H9 (cell line): ENCODE results near the gene MZT2A. TPM values are rescaled to one million over a fixed set of nuclear protein-coding genes. Genes with fewer than 3 reads are reported as not detected.
"Not testable (repeated sequence)": the region's sequence is repeated elsewhere in the genome, so short reads cannot be mapped to it uniquely, and the experiment has no call there.

Experiments
- DNase-seq: peaks from one replicate; pipeline ENCODE4 v3.0.0-alpha.2; 2017
- H2AFZ ChIP-seq: one replicate; pipeline ENCODE4 v1.6.1; 2013; ENCODE audit warnings: mild to moderate bottlenecking, low read length, control low read depth, moderate library complexity
- H2AK5ac ChIP-seq: 2 replicates; pipeline ENCODE4 v1.6.1; 2013; ENCODE audit warnings: low read length, control low read depth, mixed read lengths; ENCODE audit not compliant: insufficient read length
- H2BK120ac ChIP-seq: one replicate; pipeline ENCODE4 v1.6.1; 2013; ENCODE audit warnings: low read depth, mild to moderate bottlenecking, low read length, control low read depth, inconsistent platforms; ENCODE audit not compliant: poor library complexity, severe bottlenecking
- H2BK12ac ChIP-seq: 2 replicates; pipeline ENCODE4 v1.6.1; 2013; ENCODE audit warnings: low read length, control low read depth, mixed read lengths, low read depth; ENCODE audit not compliant: insufficient read length
- H2BK15ac ChIP-seq: 2 replicates; pipeline ENCODE4 v1.6.1; 2013; ENCODE audit warnings: low read depth, low read length, control low read depth
- H2BK20ac ChIP-seq: one replicate; pipeline ENCODE4 v1.6.1; 2013; ENCODE audit warnings: low read depth, mild to moderate bottlenecking, low read length, control low read depth, inconsistent platforms; ENCODE audit not compliant: poor library complexity, severe bottlenecking
- H2BK5ac ChIP-seq: 2 replicates; pipeline ENCODE4 v1.6.1; 2013; ENCODE audit warnings: low read length, control low read depth, mixed read lengths; ENCODE audit not compliant: insufficient read length
- H3K14ac ChIP-seq: 2 replicates; pipeline ENCODE4 v1.6.1; 2013; ENCODE audit warnings: low read length, control low read depth; ENCODE audit not compliant: insufficient read depth
- H3K18ac ChIP-seq: 2 replicates; pipeline ENCODE4 v1.6.1; 2013; ENCODE audit warnings: low read depth, mild to moderate bottlenecking, mixed read lengths, low read length, control low read depth; ENCODE audit not compliant: insufficient read length
- H3K23ac ChIP-seq: 2 replicates; pipeline ENCODE4 v1.6.1; 2013; ENCODE audit warnings: low read length, control low read depth, mixed read lengths, low read depth; ENCODE audit not compliant: insufficient read length
- H3K23me2 ChIP-seq: 2 replicates; pipeline ENCODE4 v1.6.1; 2013; ENCODE audit warnings: low read depth, mild to moderate bottlenecking, mixed read lengths, low read length, control low read depth; ENCODE audit not compliant: insufficient read length, poor library complexity, severe bottlenecking
- H3K27ac ChIP-seq: 2 replicates; pipeline ENCODE4 v1.5.1; 2013; ENCODE audit warnings: low read length, control low read depth, mixed read lengths, low read depth; ENCODE audit not compliant: insufficient read length
- H3K27me3 ChIP-seq: 2 replicates; pipeline ENCODE4 v1.6.1; 2013; ENCODE audit warnings: low read length, control low read depth, inconsistent platforms; ENCODE audit not compliant: insufficient read depth
- H3K4ac ChIP-seq: 2 replicates; pipeline ENCODE4 v1.6.1; 2013; ENCODE audit warnings: low read depth, mild to moderate bottlenecking, control low read depth, inconsistent platforms, low read length, moderate library complexity
- H3K4me1 ChIP-seq: 2 replicates; pipeline ENCODE4 v1.6.1; 2013; ENCODE audit warnings: low read length, control low read depth, inconsistent platforms; ENCODE audit not compliant: insufficient read depth
- H3K4me2 ChIP-seq: 2 replicates; pipeline ENCODE4 v1.6.1; 2013; ENCODE audit warnings: low read length, control low read depth, mixed read lengths; ENCODE audit not compliant: insufficient read length, insufficient read depth
- H3K56ac ChIP-seq: 2 replicates; pipeline ENCODE4 v1.6.1; 2013; ENCODE audit warnings: low read depth, mild to moderate bottlenecking, mixed read lengths, low read length, control low read depth; ENCODE audit not compliant: insufficient read length
- H3K79me1 ChIP-seq: 2 replicates; pipeline ENCODE4 v1.6.1; 2013; ENCODE audit warnings: low read depth, mild to moderate bottlenecking, moderate library complexity, low read length, control low read depth, inconsistent platforms; ENCODE audit not compliant: insufficient read depth, poor library complexity, severe bottlenecking
- H3K79me2 ChIP-seq: 2 replicates; pipeline ENCODE4 v1.6.1; 2013; ENCODE audit warnings: low read length, control low read depth, inconsistent platforms; ENCODE audit not compliant: insufficient read depth
- H3K9ac ChIP-seq: 2 replicates; pipeline ENCODE4 v1.6.1; 2013; ENCODE audit warnings: low read length, control low read depth, mixed read lengths; ENCODE audit not compliant: insufficient read length; ENCODE audit errors: extremely low read depth
- H3K9me3 ChIP-seq: one replicate; pipeline ENCODE4 v1.6.1; 2013; ENCODE audit warnings: low read depth, low read length, inconsistent platforms; ENCODE audit not compliant: control insufficient read depth
- H3T11ph ChIP-seq: one replicate; pipeline ENCODE4 v1.6.1; 2013; ENCODE audit warnings: mild to moderate bottlenecking, low read length, control low read depth, inconsistent platforms
- H4K20me1 ChIP-seq: one replicate; pipeline ENCODE4 v1.6.1; 2013; ENCODE audit not compliant: control insufficient read depth, insufficient read length, insufficient read depth
- H4K5ac ChIP-seq: 2 replicates; pipeline ENCODE4 v1.6.1; 2013; ENCODE audit warnings: low read depth, mild to moderate bottlenecking, mixed read lengths, low read length, control low read depth; ENCODE audit not compliant: insufficient read length
- H4K8ac ChIP-seq: replicated peaks from 2 replicates; pipeline ENCODE4 v1.6.1; 2013; ENCODE audit warnings: low read length, control low read depth, mixed read lengths, low read depth; ENCODE audit not compliant: insufficient read length
- H4K91ac ChIP-seq: 2 replicates; pipeline ENCODE4 v1.6.1; 2013; ENCODE audit warnings: low read depth, mild to moderate bottlenecking, moderate library complexity, mixed read lengths, low read length, control low read depth; ENCODE audit not compliant: insufficient read length
- H3K27ac Mint-ChIP-seq, 3 experiments: 2 replicates in 2 of 3; 3 replicates in 1 of 3; pipeline ENCODE4 v1.8.0; 2020 to 2021; ENCODE audit warnings: mixed read lengths in 3 of 3, mild to moderate bottlenecking in 1 of 3, moderate library complexity in 1 of 3
- H3K27me3 Mint-ChIP-seq: 2 replicates; pipeline ENCODE4 v1.8.0; 2021; ENCODE audit warnings: low read depth, mild to moderate bottlenecking, moderate library complexity, mixed read lengths
- H3K36me3 Mint-ChIP-seq, 3 experiments: 2 replicates in 2 of 3; 3 replicates in 1 of 3; pipeline ENCODE4 v1.8.0; 2020 to 2021; ENCODE audit warnings: low read depth in 3 of 3, mixed read lengths in 3 of 3; ENCODE audit not compliant: insufficient read depth in 1 of 3
- H3K4me1 Mint-ChIP-seq, 2 experiments: 2 replicates each; pipeline ENCODE4 v1.8.0; 2020; ENCODE audit warnings: mixed read lengths in 2 of 2
- H3K4me3 Mint-ChIP-seq, 2 experiments: 2 replicates in 1 of 2; 3 replicates in 1 of 2; pipeline ENCODE4 v1.8.0; 2020 to 2021; ENCODE audit warnings: mild to moderate bottlenecking in 2 of 2, mixed read lengths in 2 of 2, moderate library complexity in 1 of 2
- H3K9me3 Mint-ChIP-seq, 2 experiments: 2 replicates in 1 of 2; 3 replicates in 1 of 2; pipeline ENCODE4 v1.8.0; 2020; ENCODE audit warnings: mild to moderate bottlenecking in 2 of 2, mixed read lengths in 2 of 2, moderate library complexity in 1 of 2
- WGBS: extraction: QIAGEN DNeasy Blood & Tissue Kit; methylation state at CpG from one replicate; pipeline ENCODE4 v1.1.7; 2013; ENCODE audit warnings: missing lambda C conversion rate, low lambda C conversion rate, mixed read lengths; ENCODE audit not compliant: insufficient read length; ENCODE audit errors: extremely low coverage; 5-methylcytosine and 5-hydroxymethylcytosine counted together
- total RNA-seq: library from RNA; stranded (reverse); gene quantifications from 2 replicates; pipeline ENCODE4 v1.2.1, GENCODE V29; 2021

MZT2A gene
- total RNA-seq, 1 experiment from 2014 or later, result 127 TPM

- not testable (repeated sequence) for H3K27ac Mint-ChIP-seq, H3K27ac ChIP-seq, H3K27me3 ChIP-seq, H2BK15ac ChIP-seq, H2BK12ac ChIP-seq, H2AK5ac ChIP-seq, H2BK5ac ChIP-seq, H3K23ac ChIP-seq, H3K4me3 Mint-ChIP-seq, H4K91ac ChIP-seq, H3T11ph ChIP-seq, H3K4me2 ChIP-seq, H3K79me2 ChIP-seq, H3K9ac ChIP-seq, H3K27me3 Mint-ChIP-seq, H2BK120ac ChIP-seq, H3K4me1 Mint-ChIP-seq, H3K9me3 Mint-ChIP-seq, H3K9me3 ChIP-seq, H4K5ac ChIP-seq, DNase-seq, H3K4ac ChIP-seq, H3K18ac ChIP-seq, H2BK20ac ChIP-seq, H3K4me1 ChIP-seq, H4K20me1 ChIP-seq, H3K23me2 ChIP-seq, H4K8ac ChIP-seq, H3K14ac ChIP-seq, H3K56ac ChIP-seq, H2AFZ ChIP-seq, H3K79me1 ChIP-seq
- WGBS, result no CpG with 5 or more reads among the region's 9 CpGs
- peaks cover 6 to 12% (median 8%) of the 10 kb centered on the region in 3 experiments; a peak in 5 of 7 replicates for H3K36me3 Mint-ChIP-seq
These were observed 13.2 kb downstream of the MZT2A start for GRCh38 chr2:131478850-131479461.

- not testable (repeated sequence) for H3K27me3 Mint-ChIP-seq, H3K4me2 ChIP-seq, H2BK120ac ChIP-seq, H3K4ac ChIP-seq, H3K79me2 ChIP-seq, H3K4me1 Mint-ChIP-seq, H2BK5ac ChIP-seq, H2BK12ac ChIP-seq, DNase-seq, H3K27ac Mint-ChIP-seq, H4K5ac ChIP-seq, H3K4me1 ChIP-seq, H2BK15ac ChIP-seq, H4K20me1 ChIP-seq, H4K8ac ChIP-seq, H3K4me3 Mint-ChIP-seq, H3K23me2 ChIP-seq, H3T11ph ChIP-seq, H3K27ac ChIP-seq, H3K27me3 ChIP-seq, H3K79me1 ChIP-seq, H3K56ac ChIP-seq, H2BK20ac ChIP-seq, H3K14ac ChIP-seq, H3K18ac ChIP-seq, H3K9ac ChIP-seq, H4K91ac ChIP-seq, H3K9me3 ChIP-seq, H2AFZ ChIP-seq, H2AK5ac ChIP-seq, H3K9me3 Mint-ChIP-seq, H3K23ac ChIP-seq
- no CpG with 5 or more reads among the region's 18 CpGs for WGBS
- peaks cover 6 to 12% (median 8%) of the 10 kb centered on the region in 3 experiments; a peak in 5 of 7 replicates for H3K36me3 Mint-ChIP-seq
These were observed 13.9 kb downstream of the MZT2A start for GRCh38 chr2:131478074-131478849.
